ENCODE data around the gene MYO16.

DNA sequence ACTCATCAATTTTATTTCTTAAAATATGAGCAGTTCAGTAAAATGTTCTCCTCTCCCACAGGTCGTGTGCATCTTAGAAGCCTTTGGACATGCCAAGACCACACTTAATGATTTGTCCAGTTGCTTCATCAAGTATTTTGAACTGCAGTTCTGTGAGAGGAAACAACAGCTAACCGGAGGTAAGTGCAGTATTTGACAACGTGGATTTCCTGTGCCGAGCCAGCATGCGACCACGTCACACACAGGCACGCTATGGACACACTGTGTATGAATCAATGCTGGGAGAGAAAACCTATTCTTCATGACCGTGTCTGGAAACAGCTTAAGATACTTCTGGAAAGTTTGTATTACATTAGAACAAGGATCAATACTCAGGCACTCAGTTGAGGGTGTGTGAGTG, 268.5 kb downstream of the MYO16 start:
- TF ChIP-seq, protein P1, sequence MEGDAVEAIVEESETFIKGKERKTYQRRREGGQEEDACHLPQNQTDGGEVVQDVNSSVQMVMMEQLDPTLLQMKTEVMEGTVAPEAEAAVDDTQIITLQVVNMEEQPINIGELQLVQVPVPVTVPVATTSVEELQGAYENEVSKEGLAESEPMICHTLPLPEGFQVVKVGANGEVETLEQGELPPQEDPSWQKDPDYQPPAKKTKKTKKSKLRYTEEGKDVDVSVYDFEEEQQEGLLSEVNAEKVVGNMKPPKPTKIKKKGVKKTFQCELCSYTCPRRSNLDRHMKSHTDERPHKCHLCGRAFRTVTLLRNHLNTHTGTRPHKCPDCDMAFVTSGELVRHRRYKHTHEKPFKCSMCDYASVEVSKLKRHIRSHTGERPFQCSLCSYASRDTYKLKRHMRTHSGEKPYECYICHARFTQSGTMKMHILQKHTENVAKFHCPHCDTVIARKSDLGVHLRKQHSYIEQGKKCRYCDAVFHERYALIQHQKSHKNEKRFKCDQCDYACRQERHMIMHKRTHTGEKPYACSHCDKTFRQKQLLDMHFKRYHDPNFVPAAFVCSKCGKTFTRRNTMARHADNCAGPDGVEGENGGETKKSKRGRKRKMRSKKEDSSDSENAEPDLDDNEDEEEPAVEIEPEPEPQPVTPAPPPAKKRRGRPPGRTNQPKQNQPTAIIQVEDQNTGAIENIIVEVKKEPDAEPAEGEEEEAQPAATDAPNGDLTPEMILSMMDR (conservative IDR thresholded peaks at IDR 0.05) = no peak
- TF ChIP-seq ZFX (IDR thresholded peaks at IDR 0.05) = no peak

All from C4-2B (cell line).